ENCODE measurements around the gene DNMBP. TPM values are rescaled to one million over a fixed set of nuclear protein-coding genes. Genes with fewer than 3 reads are reported as not detected.
"Not testable (repeated sequence)": the region's sequence is repeated elsewhere in the genome, so short reads cannot be mapped to it uniquely, and the experiment has no call there.

The DNMBP gene
- total RNA-seq, 1 donor from 2014 or later, result 26.8 TPM

- ATAC-seq (peak; percentile 66), DNase-seq (ENCODE audit: low spot score) (no peak)
These were observed 12.8 kb downstream of the DNMBP start for GRCh38 chr10:99996671-99997648.

GRCh38 chr10:99995713-99996112 lies 14.0 kb downstream of the DNMBP start:
- ATAC-seq (no peak), DNase-seq (ENCODE audit: low spot score) (no peak)
- intact Hi-C loops (cut with DNase I), result no loop called here

More at GRCh38 chr10:99996671-99997648, 12.8 kb downstream of the DNMBP start:
- intact Hi-C loops (cut with DNase I), result no loop called here

GRCh38 chr10:99995269-99995668 lies 14.5 kb downstream of the DNMBP start:
- ATAC-seq (no peak), DNase-seq (ENCODE audit: low spot score) (no peak)
- intact Hi-C loops (cut with DNase I), result no loop called here

GRCh38 chr10:99994801-99995200 lies 14.9 kb downstream of the DNMBP start:
- DNase-seq (ENCODE audit: low spot score) (no peak), ATAC-seq (no peak)
- intact Hi-C loops (cut with DNase I), result no loop called here

- ATAC-seq, result peak; percentile 82
- intact Hi-C loops (cut with DNase I), result no loop called here
- peak; percentile 73 for DNase-seq (ENCODE audit: low spot score)
These were observed 15.8 kb downstream of the DNMBP start for GRCh38 chr10:99993701-99994689.

- ATAC-seq; DNase-seq (ENCODE audit: low spot score); intact Hi-C loops (cut with DNase I): not testable (repeated sequence)
These were observed 24.1 kb downstream of the DNMBP start for GRCh38 chr10:99985637-99986036.

- ATAC-seq (no peak), DNase-seq (ENCODE audit: low spot score) (no peak)
- intact Hi-C loops (cut with DNase I), result no loop called here
These were observed 25.3 kb downstream of the DNMBP start for GRCh38 chr10:99984211-99985034.

GRCh38 chr10:99983280-99983988 lies 26.3 kb downstream of the DNMBP start:
- DNase-seq (ENCODE audit: low spot score), result peak; percentile 68
- ATAC-seq, result peak; percentile 88
- intact Hi-C loops (cut with DNase I), result no loop called here

GRCh38 chr10:99982728-99983127 lies 27.0 kb downstream of the DNMBP start:
- intact Hi-C loops (cut with DNase I), result no loop called here
- ATAC-seq (no peak), DNase-seq (ENCODE audit: low spot score) (no peak)

GRCh38 chr10:99981581-99982199 lies 28.1 kb downstream of the DNMBP start:
- no peak for ATAC-seq
- intact Hi-C loops (cut with DNase I), result no loop called here
- DNase-seq (ENCODE audit: low spot score), result no peak

GRCh38 chr10:99979066-99979685 lies 30.6 kb downstream of the DNMBP start:
- DNase-seq (ENCODE audit: low spot score) (no peak), ATAC-seq (no peak)
- intact Hi-C loops (cut with DNase I), result no loop called here

GRCh38 chr10:99977916-99978315 lies 31.8 kb downstream of the DNMBP start:
- intact Hi-C loops (cut with DNase I), result no loop called here
- no peak for DNase-seq (ENCODE audit: low spot score)
- ATAC-seq, result no peak

- DNase-seq (ENCODE audit: low spot score), result no peak
- peak; percentile 90 for ATAC-seq
- intact Hi-C loops (cut with DNase I), result no loop called here
These were observed 32.7 kb downstream of the DNMBP start for GRCh38 chr10:99976886-99977665.

GRCh38 chr10:99975942-99976809 lies 33.6 kb downstream of the DNMBP start:
- intact Hi-C loops (cut with DNase I), result no loop called here
- DNase-seq (ENCODE audit: low spot score) (no peak), ATAC-seq (peak; percentile 75)

GRCh38 chr10:99975106-99975829 lies 34.5 kb downstream of the DNMBP start:
- no peak for ATAC-seq
- intact Hi-C loops (cut with DNase I), result no loop called here
- DNase-seq (ENCODE audit: low spot score), result no peak
